ENCODE measurements around the gene SLC4A1AP. TPM values are rescaled to one million over a fixed set of nuclear protein-coding genes. Genes with fewer than 3 reads are reported as not detected.

SLC4A1AP gene
- total and polyA plus RNA-seq, 10 of the 15 experiments (the other 5 are each of a cell fraction or from before 2014, with no cell fraction given), result 6.5 to 30.1 (median 21.5) TPM

DNA sequence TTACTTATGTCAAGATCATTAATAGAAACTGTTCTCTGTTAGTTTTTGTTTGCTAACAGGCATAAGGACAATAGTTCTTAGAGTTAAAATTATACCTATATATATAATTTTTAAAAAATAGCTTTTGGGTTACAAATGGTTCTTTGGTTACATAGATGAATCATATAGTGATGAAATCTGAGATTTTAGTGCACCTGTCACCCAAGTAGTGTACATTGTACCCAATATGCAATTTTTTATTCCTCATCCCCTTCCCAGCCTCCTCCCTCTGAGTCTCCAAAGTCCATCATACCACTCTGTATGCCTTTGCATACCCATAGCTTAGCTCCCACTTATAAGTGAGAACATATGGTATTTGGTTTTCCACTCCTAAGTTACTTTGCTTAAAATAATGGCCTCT is 26.4 kb downstream of the SLC4A1AP start (continued):
- TF ChIP-seq, protein P1, sequence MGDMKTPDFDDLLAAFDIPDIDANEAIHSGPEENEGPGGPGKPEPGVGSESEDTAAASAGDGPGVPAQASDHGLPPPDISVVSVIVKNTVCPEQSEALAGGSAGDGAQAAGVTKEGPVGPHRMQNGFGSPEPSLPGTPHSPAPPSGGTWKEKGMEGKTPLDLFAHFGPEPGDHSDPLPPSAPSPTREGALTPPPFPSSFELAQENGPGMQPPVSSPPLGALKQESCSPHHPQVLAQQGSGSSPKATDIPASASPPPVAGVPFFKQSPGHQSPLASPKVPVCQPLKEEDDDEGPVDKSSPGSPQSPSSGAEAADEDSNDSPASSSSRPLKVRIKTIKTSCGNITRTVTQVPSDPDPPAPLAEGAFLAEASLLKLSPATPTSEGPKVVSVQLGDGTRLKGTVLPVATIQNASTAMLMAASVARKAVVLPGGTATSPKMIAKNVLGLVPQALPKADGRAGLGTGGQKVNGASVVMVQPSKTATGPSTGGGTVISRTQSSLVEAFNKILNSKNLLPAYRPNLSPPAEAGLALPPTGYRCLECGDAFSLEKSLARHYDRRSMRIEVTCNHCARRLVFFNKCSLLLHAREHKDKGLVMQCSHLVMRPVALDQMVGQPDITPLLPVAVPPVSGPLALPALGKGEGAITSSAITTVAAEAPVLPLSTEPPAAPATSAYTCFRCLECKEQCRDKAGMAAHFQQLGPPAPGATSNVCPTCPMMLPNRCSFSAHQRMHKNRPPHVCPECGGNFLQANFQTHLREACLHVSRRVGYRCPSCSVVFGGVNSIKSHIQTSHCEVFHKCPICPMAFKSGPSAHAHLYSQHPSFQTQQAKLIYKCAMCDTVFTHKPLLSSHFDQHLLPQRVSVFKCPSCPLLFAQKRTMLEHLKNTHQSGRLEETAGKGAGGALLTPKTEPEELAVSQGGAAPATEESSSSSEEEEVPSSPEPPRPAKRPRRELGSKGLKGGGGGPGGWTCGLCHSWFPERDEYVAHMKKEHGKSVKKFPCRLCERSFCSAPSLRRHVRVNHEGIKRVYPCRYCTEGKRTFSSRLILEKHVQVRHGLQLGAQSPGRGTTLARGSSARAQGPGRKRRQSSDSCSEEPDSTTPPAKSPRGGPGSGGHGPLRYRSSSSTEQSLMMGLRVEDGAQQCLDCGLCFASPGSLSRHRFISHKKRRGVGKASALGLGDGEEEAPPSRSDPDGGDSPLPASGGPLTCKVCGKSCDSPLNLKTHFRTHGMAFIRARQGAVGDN (IDR thresholded peaks at IDR 0.05), result no peak
- TF ChIP-seq IKZF1 (conservative IDR thresholded peaks at IDR 0.05) (no peak), ZSCAN29 (IDR thresholded peaks at IDR 0.05) (no peak), SKIL (IDR thresholded peaks at IDR 0.05; ENCODE audit: low read depth, poor library complexity, severe bottlenecking) (no peak), RAD21 (IDR thresholded peaks at IDR 0.05; ENCODE audit: insufficient read depth, low read depth, low read length) (no peak), POU2F2 (IDR thresholded peaks at IDR 0.05; ENCODE audit: borderline replicate concordance, low read depth, low read length) (no peak)

DNA sequence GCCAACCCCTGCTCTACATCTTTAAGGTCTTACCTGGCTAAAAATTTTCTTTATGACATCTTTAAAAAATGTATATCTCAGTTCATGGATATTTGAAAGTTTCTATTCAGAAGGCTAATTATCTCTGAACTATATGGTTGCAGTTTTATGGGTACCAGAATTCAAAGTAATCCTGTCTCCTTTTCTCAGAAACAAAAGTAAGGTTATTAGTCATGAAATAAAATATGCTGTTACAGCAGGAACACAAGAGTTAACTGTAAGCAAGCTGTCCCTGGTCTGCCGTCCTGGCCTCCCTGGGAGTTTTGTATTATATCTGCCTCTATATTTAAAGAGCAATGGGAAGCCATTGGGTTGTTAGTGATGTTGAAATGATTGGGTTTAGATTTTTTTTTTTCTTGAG is 34.0 kb downstream of the SLC4A1AP start:
- RAD21 ChIA-PET (ENCODE audit: unreplicated experiment), result no interaction called here
- Histone ChIP-seq H2AFZ (ENCODE audit: control insufficient read depth, low read depth, low read length) (no peak overlapping the region), H3K4me2 (ENCODE audit: control insufficient read depth, insufficient read depth) (no peak overlapping the region), H3K4me3 (no peak overlapping the region), H3K9ac (ENCODE audit: control insufficient read depth, insufficient read depth, low read length) (no peak overlapping the region), H4K20me1 (ENCODE audit: control insufficient read depth, insufficient read depth) (no peaks in the 10 kb centered on the region), H3K36me3 (ENCODE audit: control insufficient read depth in 2 of 2, insufficient read depth in 2 of 2, low read length in 1 of 2) (peaks cover 0 to 7% of the 10 kb centered on the region in 2 experiments; a peak in 3 of 4 replicates), H3K79me2 (ENCODE audit: control insufficient read depth, insufficient read depth, low read length) (no peaks in the 10 kb centered on the region), H3K27me3 (replicated peaks in 1 of 2; ENCODE audit: control insufficient read depth in 2 of 2, insufficient read depth in 2 of 2, low read length in 1 of 2) (no peaks in the 10 kb centered on the region), H3K27ac (ENCODE audit: control insufficient read depth, insufficient read depth) (no peak overlapping the region), H3K4me1 (ENCODE audit: control insufficient read depth, insufficient read depth, low read length) (no peaks in the 10 kb centered on the region), H3K9me3 (replicated peaks; ENCODE audit: control insufficient read depth, insufficient read depth, low read length) (no peaks in the 10 kb centered on the region)
- POLR2A ChIA-PET, result no interaction called here
- 40% methylated on average over 1 of the region's 1 CpG for WGBS (ENCODE audit: insufficient coverage, insufficient replicate concordance, low lambda C conversion rate, missing lambda C conversion rate)
- BruUV-seq (replicated peaks), result no TSS peak
- no peak for ATAC-seq
- FAIRE-seq, result no peak
- no peak for DNase-seq (ENCODE audit: low read depth, low spot score)
- in situ Hi-C loops (cut with MboI), result no loop called here
- intact Hi-C loops (cut with micrococcal nuclease; ENCODE audit: unreplicated experiment), result no loop called here
- CTCF ChIA-PET, result no interaction called here
- SMC1A ChIA-PET (ENCODE audit: uncharacterized antibody, unreplicated experiment), result no interaction called here
- TF ChIP-seq MTA3 (IDR thresholded peaks at IDR 0.05; ENCODE audit: borderline replicate concordance, low read length) (no peak), NR2C1 (IDR thresholded peaks at IDR 0.05) (no peak), CBX3 (IDR thresholded peaks at IDR 0.05; ENCODE audit: borderline replicate concordance, low read depth) (no peak), TCF12 (IDR thresholded peaks at IDR 0.05; ENCODE audit: low read depth, low read length) (no peak), FOXK2 (IDR thresholded peaks at IDR 0.05) (no peak), SMC3 (IDR thresholded peaks at IDR 0.05; ENCODE audit: borderline replicate concordance, low read length) (no peak)
- TF ChIP-seq, protein P1 (IDR thresholded peaks at IDR 0.05), result no peak
